GM21723 (cell line): ENCODE data around the gene SLC6A16.

Experiments
- ATAC-seq: cut with Tn5 transposase; IDR thresholded peaks from one replicate; pipeline ENCODE4 v1.9.1; 2021; ENCODE audit warnings: mild to moderate bottlenecking, moderate library complexity; ENCODE audit not compliant: unreplicated experiment

SLC6A16 gene

GRCh38 chr19:49347191-49347590 lies 22.2 kb upstream of the SLC6A16 start:
- no peak for ATAC-seq

- ATAC-seq: no peak
These were observed 19.8 kb upstream of the SLC6A16 start for GRCh38 chr19:49344505-49345423.

GRCh38 chr19:49343123-49343522 lies 18.1 kb upstream of the SLC6A16 start:
- ATAC-seq: no peak

GRCh38 chr19:49342291-49342721 lies 17.3 kb upstream of the SLC6A16 start:
- ATAC-seq: no peak

GRCh38 chr19:49340865-49341718 lies 16.1 kb upstream of the SLC6A16 start:
- ATAC-seq: no peak

GRCh38 chr19:49340069-49340864 lies 15.3 kb upstream of the SLC6A16 start:
- peak; percentile 69 for ATAC-seq

GRCh38 chr19:49339301-49340068 lies 14.5 kb upstream of the SLC6A16 start:
- ATAC-seq: no peak

- no peak for ATAC-seq
These were observed 13.8 kb upstream of the SLC6A16 start for GRCh38 chr19:49338691-49339300.

- ATAC-seq: no peak
These were observed 13.2 kb upstream of the SLC6A16 start for GRCh38 chr19:49338023-49338677.

GRCh38 chr19:49337267-49338022 lies 12.5 kb upstream of the SLC6A16 start:
- no peak for ATAC-seq

GRCh38 chr19:49336482-49337266 lies 11.7 kb upstream of the SLC6A16 start:
- no peak for ATAC-seq

GRCh38 chr19:49335784-49336481 lies 10.9 kb upstream of the SLC6A16 start:
- ATAC-seq: no peak

- peak; percentile 30 for ATAC-seq
These were observed 10.2 kb upstream of the SLC6A16 start, which contains the start of gene CD37 for GRCh38 chr19:49335071-49335783. CD37 (plus strand) TSS chr19:49335406; CDS start chr19:49335541, 135 bp downstream.

- ATAC-seq: peak; percentile 44
These were observed 8.9 kb upstream of the SLC6A16 start for GRCh38 chr19:49333811-49334288.

GRCh38 chr19:49333418-49333805 lies 8.4 kb upstream of the SLC6A16 start:
- peak; percentile 2 for ATAC-seq
